ENCODE results near the gene UBD.

The UBD gene

GRCh38 chr6:29547573-29547972 is 12.0 kb downstream of the UBD start:
- no peak overlapping the region for H3K27ac Mint-ChIP-seq
- ATAC-seq (replicated peaks), result no peak
- peaks cover 35 to 43% of the 10 kb centered on the region in 2 donors for H3K27me3 Mint-ChIP-seq

GRCh38 chr6:29537714-29538403 is 21.7 kb downstream of the UBD start:
- Mint-ChIP-seq H3K4me1 (no peaks in the 10 kb centered on the region), H3K4me3 (no peak overlapping the region), H3K9me3 (no peaks in the 10 kb centered on the region), H3K27me3 (peaks cover 22 to 28% of the 10 kb centered on the region in 2 donors), H3K27ac (no peak overlapping the region), H3K36me3 (no peaks in the 10 kb centered on the region)
- no peak for DNase-seq
- no peak for ATAC-seq (replicated peaks)

More at GRCh38 chr6:29547573-29547972, 12.0 kb downstream of the UBD start:
- Mint-ChIP-seq H3K36me3 (no peaks in the 10 kb centered on the region), H3K9me3 (no peaks in the 10 kb centered on the region), H3K4me3 (no peak overlapping the region), H3K4me1 (no peaks in the 10 kb centered on the region)
- no peak for DNase-seq

GRCh38 chr6:29532320-29532951 is 27.1 kb downstream of the UBD start:
- DNase-seq (no peak), ATAC-seq (replicated peaks) (no peak)
- H3K27ac Mint-ChIP-seq, result no peak overlapping the region
- H3K27me3 Mint-ChIP-seq, result peaks cover 0 to 25% of the 10 kb centered on the region in 2 donors
- no peaks in the 10 kb centered on the region for H3K36me3 Mint-ChIP-seq
- H3K4me3 Mint-ChIP-seq, result no peak overlapping the region
- no peaks in the 10 kb centered on the region for H3K4me1 Mint-ChIP-seq
- no peaks in the 10 kb centered on the region for H3K9me3 Mint-ChIP-seq

GRCh38 chr6:29531668-29532067 is 27.9 kb downstream of the UBD start:
- H3K27me3 Mint-ChIP-seq, result peaks cover 0 to 25% of the 10 kb centered on the region in 2 donors
- H3K9me3 Mint-ChIP-seq, result no peaks in the 10 kb centered on the region
- DNase-seq (no peak), ATAC-seq (replicated peaks) (peak; percentile 61 to 84)
- H3K4me1 Mint-ChIP-seq, result no peaks in the 10 kb centered on the region
- H3K36me3 Mint-ChIP-seq, result no peaks in the 10 kb centered on the region
- H3K27ac Mint-ChIP-seq, result no peak overlapping the region
- H3K4me3 Mint-ChIP-seq, result no peak overlapping the region

- H3K36me3 Mint-ChIP-seq, result no peaks in the 10 kb centered on the region
- no peaks in the 10 kb centered on the region for H3K4me1 Mint-ChIP-seq
- H3K4me3 Mint-ChIP-seq, result no peak overlapping the region
- peaks cover 7 to 31% of the 10 kb centered on the region in 2 donors for H3K27me3 Mint-ChIP-seq
- no peak overlapping the region for H3K27ac Mint-ChIP-seq
- DNase-seq (no peak), ATAC-seq (replicated peaks) (no peak)
- H3K9me3 Mint-ChIP-seq, result no peaks in the 10 kb centered on the region
These were observed 28.7 kb downstream of the UBD start for GRCh38 chr6:29530671-29531310.

- no peak overlapping the region for H3K27ac Mint-ChIP-seq
These were observed 29.6 kb downstream of the UBD start for GRCh38 chr6:29529956-29530355.

GRCh38 chr6:29528988-29529560 is 30.5 kb downstream of the UBD start:
- Mint-ChIP-seq H3K27ac (no peak overlapping the region), H3K4me3 (no peak overlapping the region), H3K27me3 (peaks cover 16 to 33% of the 10 kb centered on the region in 2 donors), H3K4me1 (no peaks in the 10 kb centered on the region), H3K36me3 (no peaks in the 10 kb centered on the region), H3K9me3 (no peaks in the 10 kb centered on the region)
- ATAC-seq (replicated peaks) (no peak), DNase-seq (no peak)

More at GRCh38 chr6:29529956-29530355, 29.6 kb downstream of the UBD start:
- DNase-seq (no peak), ATAC-seq (replicated peaks) (no peak)
- Mint-ChIP-seq H3K9me3 (no peaks in the 10 kb centered on the region), H3K4me3 (no peak overlapping the region), H3K4me1 (no peaks in the 10 kb centered on the region), H3K36me3 (no peaks in the 10 kb centered on the region), H3K27me3 (peaks cover 15 to 29% of the 10 kb centered on the region in 2 donors)

- Mint-ChIP-seq H3K4me1 (no peaks in the 10 kb centered on the region), H3K36me3 (no peaks in the 10 kb centered on the region), H3K27me3 (peaks cover 16 to 33% of the 10 kb centered on the region in 2 donors), H3K9me3 (no peaks in the 10 kb centered on the region), H3K27ac (no peak overlapping the region), H3K4me3 (no peak overlapping the region)
- no peak for DNase-seq
- ATAC-seq (replicated peaks), result no peak
These were observed 31.1 kb downstream of the UBD start for GRCh38 chr6:29528300-29528931.

GRCh38 chr6:29527564-29527963 is 32.0 kb downstream of the UBD start:
- no peak for DNase-seq
- Mint-ChIP-seq H3K27ac (no peak overlapping the region), H3K9me3 (no peaks in the 10 kb centered on the region), H3K4me1 (no peaks in the 10 kb centered on the region), H3K36me3 (no peaks in the 10 kb centered on the region), H3K27me3 (peaks cover 16 to 33% of the 10 kb centered on the region in 2 donors), H3K4me3 (no peak overlapping the region)
- ATAC-seq (replicated peaks), result no peak

- Mint-ChIP-seq H3K27ac (no peak overlapping the region), H3K27me3 (peaks cover 16 to 33% of the 10 kb centered on the region in 2 donors), H3K9me3 (no peaks in the 10 kb centered on the region), H3K4me3 (no peak overlapping the region), H3K4me1 (no peaks in the 10 kb centered on the region), H3K36me3 (no peaks in the 10 kb centered on the region)
- ATAC-seq (replicated peaks) (no peak), DNase-seq (no peak)
These were observed 32.4 kb downstream of the UBD start for GRCh38 chr6:29527126-29527525.

GRCh38 chr6:29525311-29525639 is 34.3 kb downstream of the UBD start:
- Mint-ChIP-seq H3K4me1 (no peaks in the 10 kb centered on the region), H3K36me3 (no peaks in the 10 kb centered on the region), H3K27ac (no peak overlapping the region), H3K4me3 (no peak overlapping the region), H3K9me3 (no peaks in the 10 kb centered on the region), H3K27me3 (peaks cover 16 to 33% of the 10 kb centered on the region in 2 donors)
- no peak for ATAC-seq (replicated peaks)
- no peak for DNase-seq

GRCh38 chr6:29524444-29525310 is 34.9 kb downstream of the UBD start:
- DNase-seq (no peak), ATAC-seq (replicated peaks) (no peak)
- Mint-ChIP-seq H3K27me3 (peaks cover 20 to 38% of the 10 kb centered on the region in 2 donors), H3K9me3 (no peaks in the 10 kb centered on the region), H3K4me1 (no peaks in the 10 kb centered on the region), H3K4me3 (no peak overlapping the region), H3K27ac (no peak overlapping the region), H3K36me3 (no peaks in the 10 kb centered on the region)

GRCh38 chr6:29524044-29524443 is 35.5 kb downstream of the UBD start:
- Mint-ChIP-seq H3K4me1 (no peaks in the 10 kb centered on the region), H3K4me3 (no peak overlapping the region), H3K36me3 (no peaks in the 10 kb centered on the region)

GRCh38 chr6:29522227-29522626 is 37.3 kb downstream of the UBD start:
- DNase-seq (no peak), ATAC-seq (replicated peaks) (no peak)
- Mint-ChIP-seq H3K27ac (no peak overlapping the region), H3K36me3 (no peaks in the 10 kb centered on the region), H3K4me3 (no peak overlapping the region), H3K9me3 (no peaks in the 10 kb centered on the region), H3K27me3 (peaks cover 29 to 40% of the 10 kb centered on the region in 2 donors), H3K4me1 (no peaks in the 10 kb centered on the region)

More at GRCh38 chr6:29524044-29524443, 35.5 kb downstream of the UBD start:
- Mint-ChIP-seq H3K27me3 (peaks cover 26 to 40% of the 10 kb centered on the region in 2 donors), H3K27ac (no peak overlapping the region), H3K9me3 (no peaks in the 10 kb centered on the region)
- no peak for ATAC-seq (replicated peaks)
- DNase-seq, result no peak
